Dedifferentiated amniotic fluid mesenchymal stem cell (primary cell): ENCODE results near the gene LRRC75A.
A peak's percentile ranks its signal among the peaks of the same experiment; 100 is the strongest.
"Not testable (repeated sequence)": the region's sequence is repeated elsewhere in the genome, so short reads cannot be mapped to it uniquely, and the experiment has no call there.

Source experiments
- DNase-seq: peaks from one replicate; pipeline ENCODE4 v3.0.0-alpha.2; 2016; ENCODE audit errors: extremely low spot score

Gene LRRC75A

DNA sequence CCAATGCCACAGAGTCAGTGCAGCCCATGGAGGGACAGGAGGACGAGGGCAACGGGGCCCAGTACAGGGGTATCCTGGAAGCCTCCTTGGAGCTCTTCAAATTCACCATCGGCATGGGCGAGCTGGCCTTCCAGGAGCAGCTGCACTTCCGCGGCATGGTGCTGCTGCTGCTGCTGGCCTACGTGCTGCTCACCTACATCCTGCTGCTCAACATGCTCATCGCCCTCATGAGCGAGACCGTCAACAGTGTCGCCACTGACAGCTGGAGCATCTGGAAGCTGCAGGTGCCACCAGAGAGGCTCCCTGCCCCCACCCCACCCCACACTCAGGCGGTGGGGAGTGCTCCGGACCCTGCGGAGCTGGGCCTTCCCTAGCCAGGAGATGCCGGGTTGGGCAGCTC is 60.0 kb downstream of the LRRC75A start:
- DNase-seq, result no peak

- no peak for DNase-seq
These were observed 61.3 kb downstream of the LRRC75A start for GRCh38 chr17:16430650-16431049.

GRCh38 chr17:16429083-16429482 is 62.9 kb downstream of the LRRC75A start:
- no peak for DNase-seq

- DNase-seq, result no peak
These were observed 63.7 kb downstream of the LRRC75A start for GRCh38 chr17:16428098-16428882.

DNA sequence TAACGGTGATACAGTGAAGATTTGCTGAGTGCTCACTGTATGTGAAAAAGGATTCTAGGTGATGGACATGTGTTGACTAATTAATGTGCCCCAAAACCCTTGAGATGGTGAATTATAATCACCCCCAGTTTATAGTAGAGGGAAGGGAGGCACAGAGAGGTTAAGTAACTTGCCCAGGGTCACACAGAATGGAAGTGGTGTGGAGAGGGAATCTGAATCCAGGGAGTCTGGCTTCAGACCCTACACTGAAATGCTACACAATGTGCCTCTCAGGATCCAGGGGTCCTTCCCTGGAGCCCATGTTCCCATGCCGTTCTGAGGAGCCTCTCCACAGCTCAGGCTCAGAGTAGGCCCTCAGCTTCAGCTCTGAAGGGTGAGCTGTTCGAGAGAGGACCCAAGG is 65.0 kb downstream of the LRRC75A start:
- no peak for DNase-seq

GRCh38 chr17:16425698-16426659 is 66.0 kb downstream of the LRRC75A start:
- no peak for DNase-seq

- no peak for DNase-seq
These were observed 66.8 kb downstream of the LRRC75A start for GRCh38 chr17:16425202-16425601.

DNA sequence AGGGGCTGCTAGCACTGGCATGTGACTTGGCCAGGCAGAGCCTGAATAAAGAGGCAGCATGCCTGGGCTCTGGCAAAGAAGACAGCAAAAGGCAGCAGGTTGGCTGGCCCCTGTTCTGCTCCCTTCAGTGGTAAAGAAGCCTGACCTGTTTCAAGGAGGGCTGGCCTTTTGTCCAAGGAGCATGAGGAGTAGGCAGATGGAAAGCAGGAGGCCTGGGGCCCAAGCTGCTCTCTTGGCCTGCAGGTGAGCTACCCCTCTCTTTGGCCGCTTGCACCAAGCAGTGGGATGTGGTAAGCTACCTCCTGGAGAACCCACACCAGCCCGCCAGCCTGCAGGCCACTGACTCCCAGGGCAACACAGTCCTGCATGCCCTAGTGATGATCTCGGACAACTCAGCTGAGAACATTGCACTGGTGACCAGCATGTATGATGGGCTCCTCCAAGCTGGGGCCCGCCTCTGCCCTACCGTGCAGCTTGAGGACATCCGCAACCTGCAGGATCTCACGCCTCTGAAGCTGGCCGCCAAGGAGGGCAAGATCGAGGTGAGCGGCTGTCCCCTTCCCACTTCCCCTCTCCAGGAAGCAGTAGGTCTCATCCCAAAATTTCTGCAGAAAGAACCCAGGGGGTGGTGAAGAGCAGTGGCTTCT is 68.6 kb downstream of the LRRC75A start:
- no peak for DNase-seq

DNA sequence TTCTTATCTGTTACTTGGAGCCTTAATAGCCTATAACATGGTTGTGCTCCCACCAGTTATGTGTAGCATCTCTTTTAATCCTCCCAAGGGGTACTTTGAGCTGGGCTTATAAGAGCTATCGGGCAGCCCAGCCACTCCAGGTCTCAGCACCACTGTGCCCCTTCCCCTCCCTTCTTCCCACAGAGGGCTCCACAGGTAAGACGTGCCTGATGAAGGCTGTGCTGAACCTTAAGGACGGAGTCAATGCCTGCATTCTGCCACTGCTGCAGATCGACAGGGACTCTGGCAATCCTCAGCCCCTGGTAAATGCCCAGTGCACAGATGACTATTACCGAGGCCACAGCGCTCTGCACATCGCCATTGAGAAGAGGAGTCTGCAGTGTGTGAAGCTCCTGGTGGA is 69.6 kb downstream of the LRRC75A start:
- DNase-seq, result no peak

DNA sequence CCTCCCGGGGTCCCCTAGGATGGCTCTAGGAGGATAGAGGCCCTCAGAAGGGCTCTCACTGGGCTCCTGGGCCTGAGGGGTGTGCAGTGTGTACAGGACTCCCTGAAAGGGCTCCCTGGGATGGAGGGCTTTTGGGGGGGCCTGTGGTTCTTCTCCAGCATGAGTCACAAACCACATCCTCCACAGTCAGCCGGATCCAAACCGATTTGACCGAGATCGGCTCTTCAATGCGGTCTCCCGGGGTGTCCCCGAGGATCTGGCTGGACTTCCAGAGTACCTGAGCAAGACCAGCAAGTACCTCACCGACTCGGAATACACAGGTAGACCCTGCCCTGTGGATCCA is 72.1 kb downstream of the LRRC75A start:
- DNase-seq, result no peak

- peak; percentile 22 for DNase-seq
These were observed 72.7 kb downstream of the LRRC75A start for GRCh38 chr17:16419074-16419928.

- no peak for DNase-seq
These were observed 73.3 kb downstream of the LRRC75A start for GRCh38 chr17:16418685-16419068.

- no peak for DNase-seq
These were observed 73.9 kb downstream of the LRRC75A start for GRCh38 chr17:16417896-16418684.

DNA sequence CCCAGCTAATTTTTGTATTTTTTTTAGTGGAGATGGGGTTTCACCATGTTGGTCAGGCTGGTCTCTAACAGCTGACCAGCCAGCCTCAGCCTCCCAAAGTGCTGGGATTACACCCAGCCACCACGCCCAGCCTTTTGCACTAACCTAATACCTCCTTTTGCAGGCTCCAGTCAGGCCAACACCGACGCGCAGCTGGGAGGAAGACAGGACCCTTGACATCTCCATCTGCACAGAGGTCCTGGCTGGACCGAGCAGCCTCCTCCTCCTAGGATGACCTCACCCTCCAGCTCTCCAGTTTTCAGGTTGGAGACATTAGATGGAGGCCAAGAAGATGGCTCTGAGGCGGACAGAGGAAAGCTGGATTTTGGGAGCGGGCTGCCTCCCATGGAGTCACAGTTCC is 74.6 kb downstream of the LRRC75A start:
- no peak for DNase-seq

DNA sequence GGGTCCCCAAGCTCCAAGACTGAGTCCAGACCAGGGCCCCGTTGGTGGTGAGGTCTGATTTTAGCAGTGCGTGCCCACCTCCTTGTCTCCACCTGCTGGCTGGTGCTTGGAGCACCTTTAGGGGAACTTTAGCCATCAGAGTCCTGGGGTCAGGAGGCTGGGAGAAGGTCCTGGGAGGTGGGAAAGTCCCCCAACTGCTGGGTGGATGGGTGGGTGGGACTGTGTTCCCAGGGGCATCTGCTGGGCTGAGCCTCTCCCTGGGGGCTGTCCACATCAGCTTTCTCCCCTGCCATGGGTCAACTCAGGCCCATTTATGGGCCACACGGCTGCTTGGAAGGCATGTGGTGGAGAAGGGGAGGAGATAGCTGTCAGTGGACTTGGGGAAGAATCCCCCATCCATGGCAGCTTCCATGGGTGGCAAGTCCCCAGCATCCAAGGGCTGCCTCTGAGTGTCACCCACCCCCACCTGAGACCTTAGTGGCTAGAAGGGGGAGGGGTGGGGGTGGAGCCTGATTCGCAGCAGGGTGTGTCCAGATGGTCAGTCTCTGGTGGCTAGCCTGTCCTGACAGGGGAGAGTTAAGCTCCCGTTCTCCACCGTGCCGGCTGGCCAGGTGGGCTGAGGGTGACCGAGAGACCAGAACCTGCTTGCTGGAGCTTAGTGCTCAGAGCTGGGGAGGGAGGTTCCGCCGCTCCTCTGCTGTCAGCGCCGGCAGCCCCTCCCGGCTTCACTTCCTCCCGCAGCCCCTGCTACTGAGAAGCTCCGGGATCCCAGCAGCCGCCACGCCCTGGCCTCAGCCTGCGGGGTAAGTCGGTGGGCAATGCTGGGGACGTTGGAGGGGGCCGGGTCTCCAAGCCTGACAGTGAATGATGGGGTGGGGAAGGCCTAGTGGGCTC is 76.7 kb downstream of the LRRC75A start, which contains the start of gene TRPV2:
TRPV2 (plus strand) TSS at position 541 of the 894 bp plus-strand sequence. CDS start 2,098 bp downstream, outside the sequence.
- no peak for DNase-seq

DNA sequence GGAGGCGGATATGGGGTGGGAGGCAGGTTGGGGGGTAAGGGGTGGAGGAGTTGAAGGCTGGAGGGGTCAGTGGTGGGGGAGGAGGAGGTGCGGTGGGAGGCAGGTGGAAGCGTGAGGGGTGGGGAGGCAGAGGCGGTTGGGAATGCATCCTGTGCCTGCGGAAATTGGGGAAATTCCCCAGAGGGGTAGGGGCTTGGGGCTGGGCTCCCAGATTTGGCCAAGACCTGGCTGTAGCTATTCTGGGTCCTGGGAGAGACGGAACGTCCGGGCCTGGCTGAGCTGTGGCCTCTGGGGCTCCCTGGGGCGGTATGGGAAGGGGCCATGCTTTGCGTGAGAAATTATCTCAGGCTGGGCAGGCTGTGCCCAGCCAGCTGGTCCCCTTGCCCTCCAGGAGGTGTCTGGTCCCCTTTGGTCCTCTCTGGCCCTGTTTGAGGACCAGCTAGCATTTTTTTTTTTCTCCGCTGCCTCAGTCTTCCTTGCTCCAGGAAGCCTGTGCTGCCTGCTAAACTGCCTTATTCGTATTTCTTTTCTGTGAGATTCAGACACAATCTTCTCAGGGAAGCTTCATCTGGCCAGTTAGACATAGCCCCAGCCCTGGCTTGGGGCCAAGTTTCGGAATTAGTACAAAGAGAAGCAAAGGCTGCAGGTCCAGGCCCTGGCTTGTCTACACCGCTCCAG is 83.9 kb downstream of the LRRC75A start:
- no peak for DNase-seq

- peak; percentile 15 for DNase-seq
These were observed 85.0 kb downstream of the LRRC75A start for GRCh38 chr17:16406742-16407674.

GRCh38 chr17:16403847-16404246 is 88.1 kb downstream of the LRRC75A start:
- not testable (repeated sequence) for DNase-seq
